ENCODE results near the gene KPNA3. TPM values are rescaled to one million over a fixed set of nuclear protein-coding genes. Genes with fewer than 3 reads are reported as not detected.
A peak's percentile ranks its signal among the peaks of the same experiment; 100 is the strongest.

Gene KPNA3
- total RNA-seq (2014; rRNA removed; shearing (Covaris generic)): 49.0 and 54.3 TPM in 2 replicates

GRCh38 chr13:49792550-49793324 is at the start of gene KPNA3:
Gene KPNA3, minus strand, starts transcription at chr13:49792682. Its CDS starts 176 bp downstream, at chr13:49792506.
- peak within 1 kb of the TSS; percentile 87 for H3K4me3 ChIP-seq
- no peaks in the 10 kb centered on the region for H3K27me3 ChIP-seq

DNA sequence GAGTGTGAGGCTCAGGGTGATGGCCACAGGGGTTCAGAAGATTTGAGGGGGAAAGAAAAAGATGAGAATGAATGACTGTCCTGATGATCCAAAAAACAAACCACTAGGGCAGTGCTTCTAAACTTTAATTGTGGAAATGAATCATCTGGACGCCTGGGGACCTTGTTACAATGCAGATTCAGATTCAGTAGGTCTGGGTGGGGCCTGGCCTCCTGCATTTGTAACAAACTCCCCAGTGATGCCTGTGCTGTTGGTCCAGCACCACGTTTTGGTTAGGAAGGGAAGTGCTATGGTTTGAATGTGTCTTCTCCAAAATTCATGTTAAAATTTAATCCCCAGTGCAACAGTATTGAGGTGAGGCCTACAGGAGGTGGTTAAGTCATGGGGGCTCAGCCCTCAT is 49.5 kb upstream of the KPNA3 start:
- Histone ChIP-seq H3K9me3 (replicated peaks) (no peaks in the 10 kb centered on the region), H3K4me3 (no peak overlapping the region)

More at GRCh38 chr13:49792550-49793324, at the start of gene KPNA3:
- no peaks in the 10 kb centered on the region for H3K9me3 ChIP-seq (replicated peaks)
- no peaks in the 10 kb centered on the region for H3K36me3 ChIP-seq
- DNase-seq: peak; percentile 95 to 96
- H3K4me1 ChIP-seq: no peaks in the 10 kb centered on the region
- peak within 1 kb of the TSS; percentile 98 for H3K27ac ChIP-seq

DNA sequence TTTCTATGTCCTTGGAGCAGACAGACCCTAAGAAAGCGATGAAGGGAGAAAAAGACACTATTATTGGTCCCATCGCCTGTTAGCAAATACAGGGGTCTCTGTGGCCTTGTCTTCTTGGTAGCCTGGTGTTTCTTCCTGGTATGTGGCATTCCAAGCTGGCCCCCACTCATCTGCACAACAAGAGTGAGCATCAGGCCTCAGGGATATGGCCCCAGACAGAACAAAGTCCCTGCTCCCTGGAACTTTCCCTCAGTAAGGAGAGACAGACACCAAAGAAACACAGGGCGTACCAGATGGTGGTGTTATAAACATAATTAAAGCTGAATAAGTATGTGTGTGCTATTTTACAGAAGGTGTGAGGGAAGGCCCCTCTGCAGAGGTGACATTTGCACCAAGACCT is 48.2 kb upstream of the KPNA3 start:
- no peaks in the 10 kb centered on the region for H3K27me3 ChIP-seq
- H3K4me3 ChIP-seq: no peak overlapping the region
- H3K9me3 ChIP-seq (replicated peaks): no peaks in the 10 kb centered on the region
- no peak overlapping the region for H3K27ac ChIP-seq
- H3K36me3 ChIP-seq: no peaks in the 10 kb centered on the region
- DNase-seq: no peak
- peaks cover 10% of the 10 kb centered on the region for H3K4me1 ChIP-seq

More for the DNA sequence above, 49.5 kb upstream of the KPNA3 start:
- no peak overlapping the region for H3K27ac ChIP-seq
- peaks cover 2% of the 10 kb centered on the region; the same call in 1 of the 2 replicates for H3K4me1 ChIP-seq
- H3K36me3 ChIP-seq: no peaks in the 10 kb centered on the region
- no peaks in the 10 kb centered on the region for H3K27me3 ChIP-seq
- no peak for DNase-seq

DNA sequence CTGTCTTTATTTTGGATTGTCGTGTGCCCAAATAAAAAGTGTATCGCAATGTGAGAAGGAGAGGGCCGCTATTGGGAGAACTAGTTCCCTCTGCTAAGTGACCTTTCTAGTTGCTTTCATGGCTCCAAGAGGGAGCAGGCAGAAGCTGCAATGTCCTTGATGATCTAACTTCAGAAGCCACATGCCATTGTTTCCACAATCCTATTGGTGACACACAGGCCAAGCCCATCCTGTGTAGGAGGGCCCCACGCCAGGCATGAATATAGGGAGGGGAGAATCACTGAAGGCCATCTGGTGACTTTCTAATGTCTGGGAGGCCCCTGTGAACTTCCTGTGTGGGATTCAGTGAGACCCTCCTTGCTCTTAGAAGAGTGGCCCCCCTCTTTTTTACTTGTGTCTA is 47.8 kb upstream of the KPNA3 start:
- Histone ChIP-seq H3K9me3 (replicated peaks) (no peaks in the 10 kb centered on the region), H3K4me1 (peaks cover 10% of the 10 kb centered on the region), H3K4me3 (no peak overlapping the region), H3K27me3 (no peaks in the 10 kb centered on the region), H3K36me3 (no peaks in the 10 kb centered on the region), H3K27ac (no peak overlapping the region)
- DNase-seq: no peak

GRCh38 chr13:49838989-49839388 is 46.5 kb upstream of the KPNA3 start:
- Histone ChIP-seq H3K4me3 (no peak overlapping the region), H3K27me3 (no peaks in the 10 kb centered on the region), H3K27ac (no peak overlapping the region), H3K9me3 (replicated peaks) (no peaks in the 10 kb centered on the region), H3K36me3 (no peaks in the 10 kb centered on the region), H3K4me1 (peaks cover 18% of the 10 kb centered on the region)
- DNase-seq: no peak

- Histone ChIP-seq H3K27ac (no peak overlapping the region), H3K9me3 (replicated peaks) (no peaks in the 10 kb centered on the region), H3K4me1 (peaks cover 18% of the 10 kb centered on the region), H3K27me3 (no peaks in the 10 kb centered on the region), H3K4me3 (no peak overlapping the region), H3K36me3 (no peaks in the 10 kb centered on the region)
- DNase-seq: peak; percentile 43 to 54
Observed at GRCh38 chr13:49836516-49836915, 44.0 kb upstream of the KPNA3 start.

GRCh38 chr13:49833402-49833801 is 40.9 kb upstream of the KPNA3 start:
- Histone ChIP-seq H3K9me3 (replicated peaks) (no peaks in the 10 kb centered on the region), H3K4me1 (peaks cover 18% of the 10 kb centered on the region), H3K4me3 (no peak overlapping the region), H3K27ac (no peak overlapping the region), H3K36me3 (no peaks in the 10 kb centered on the region), H3K27me3 (no peaks in the 10 kb centered on the region)
- peak; percentile 49 to 72 for DNase-seq

GRCh38 chr13:49831455-49831854 is 39.0 kb upstream of the KPNA3 start:
- H3K27me3 ChIP-seq: no peaks in the 10 kb centered on the region
- H3K4me1 ChIP-seq: peaks cover 11% of the 10 kb centered on the region; the same call in 1 of the 2 replicates
- no peaks in the 10 kb centered on the region for H3K36me3 ChIP-seq
- H3K4me3 ChIP-seq: no peak overlapping the region
- H3K27ac ChIP-seq: no peak overlapping the region
- no peaks in the 10 kb centered on the region for H3K9me3 ChIP-seq (replicated peaks)
- DNase-seq: no peak

GRCh38 chr13:49830721-49831120 is 38.2 kb upstream of the KPNA3 start:
- H3K9me3 ChIP-seq (replicated peaks): no peaks in the 10 kb centered on the region
- H3K4me1 ChIP-seq: peaks cover 8% of the 10 kb centered on the region; the same call in 1 of the 2 replicates
- no peak overlapping the region for H3K27ac ChIP-seq
- no peaks in the 10 kb centered on the region for H3K27me3 ChIP-seq
- no peak for DNase-seq
- no peak overlapping the region for H3K4me3 ChIP-seq
- H3K36me3 ChIP-seq: no peaks in the 10 kb centered on the region

GRCh38 chr13:49829715-49830114 is 37.2 kb upstream of the KPNA3 start:
- H3K36me3 ChIP-seq: no peaks in the 10 kb centered on the region
- no peak for DNase-seq
- no peak overlapping the region for H3K4me3 ChIP-seq
- no peaks in the 10 kb centered on the region for H3K9me3 ChIP-seq (replicated peaks)
- H3K27me3 ChIP-seq: no peaks in the 10 kb centered on the region
- H3K27ac ChIP-seq: no peak overlapping the region
- peaks cover 4% of the 10 kb centered on the region; the same call in 1 of the 2 replicates for H3K4me1 ChIP-seq

- DNase-seq: no peak
- Histone ChIP-seq H3K27me3 (no peaks in the 10 kb centered on the region), H3K4me3 (no peak overlapping the region), H3K27ac (no peak overlapping the region), H3K36me3 (no peaks in the 10 kb centered on the region), H3K9me3 (replicated peaks) (no peaks in the 10 kb centered on the region), H3K4me1 (no peaks in the 10 kb centered on the region)
Observed at GRCh38 chr13:49828453-49828852, 36.0 kb upstream of the KPNA3 start.

GRCh38 chr13:49827891-49828290 is 35.4 kb upstream of the KPNA3 start:
- no peak overlapping the region for H3K27ac ChIP-seq
- H3K4me1 ChIP-seq: no peaks in the 10 kb centered on the region
- no peaks in the 10 kb centered on the region for H3K9me3 ChIP-seq (replicated peaks)
- H3K27me3 ChIP-seq: no peaks in the 10 kb centered on the region
- H3K4me3 ChIP-seq: no peak overlapping the region
- no peaks in the 10 kb centered on the region for H3K36me3 ChIP-seq
- no peak for DNase-seq

- no peak for DNase-seq
- Histone ChIP-seq H3K9me3 (replicated peaks) (no peaks in the 10 kb centered on the region), H3K4me1 (no peaks in the 10 kb centered on the region), H3K36me3 (no peaks in the 10 kb centered on the region), H3K27me3 (no peaks in the 10 kb centered on the region), H3K4me3 (no peak overlapping the region), H3K27ac (no peak overlapping the region)
Observed at GRCh38 chr13:49827336-49827735, 34.9 kb upstream of the KPNA3 start.

- Histone ChIP-seq H3K4me1 (no peaks in the 10 kb centered on the region), H3K27ac (no peak overlapping the region), H3K4me3 (no peak overlapping the region), H3K36me3 (no peaks in the 10 kb centered on the region), H3K27me3 (no peaks in the 10 kb centered on the region), H3K9me3 (replicated peaks) (no peaks in the 10 kb centered on the region; the same call in 1 of the 2 replicates)
- DNase-seq: no peak
Observed at GRCh38 chr13:49821216-49822009, 28.9 kb upstream of the KPNA3 start.

DNA sequence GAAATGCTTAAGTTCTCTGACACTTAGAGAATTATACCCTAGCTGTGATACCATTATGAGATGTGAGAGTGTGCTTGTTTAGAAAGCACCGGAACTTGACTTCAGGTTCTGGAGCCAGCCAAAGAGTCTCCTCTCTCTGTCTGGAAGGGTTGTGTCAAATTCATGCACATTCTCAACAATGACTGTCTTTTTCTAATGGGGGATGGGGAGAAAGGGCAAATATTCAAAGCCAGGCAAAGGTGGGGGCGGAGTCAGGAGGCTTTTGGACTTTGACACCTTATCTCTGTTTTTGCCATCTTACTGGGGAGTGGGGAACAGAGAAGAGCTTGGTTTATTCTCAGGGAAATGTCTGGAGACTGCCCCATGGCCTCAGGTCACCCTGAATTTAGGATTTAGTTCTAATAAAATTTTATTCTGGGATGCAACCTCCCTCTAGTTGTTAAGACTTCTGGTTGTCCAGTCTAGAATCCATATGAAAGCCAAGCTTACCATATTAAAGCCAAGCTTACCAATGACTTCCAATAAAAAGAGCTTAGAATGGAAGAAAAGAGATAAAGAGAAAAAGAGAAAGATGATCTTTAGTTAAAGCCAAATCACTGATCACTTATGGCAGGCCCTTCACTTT is 28.2 kb upstream of the KPNA3 start:
- Histone ChIP-seq H3K27me3 (no peaks in the 10 kb centered on the region), H3K27ac (no peak overlapping the region), H3K36me3 (no peaks in the 10 kb centered on the region), H3K4me3 (no peak overlapping the region), H3K9me3 (replicated peaks) (no peaks in the 10 kb centered on the region; the same call in 1 of the 2 replicates), H3K4me1 (no peaks in the 10 kb centered on the region)
- no peak for DNase-seq

Measured in SJCRH30 (cell line).